Uterus (tissue), 2 donors: ENCODE results near the gene TRAPPC14.
A peak's percentile ranks its signal among the peaks of the same experiment; 100 is the strongest.

Experiments used
- POLR2A ChIP-seq, 2 donors: fragments of 450-650 bp; IDR thresholded peaks; one replicate each; pipeline ENCODE4 v1.6.1; 2016; ENCODE audit warnings: antibody characterized with exemption in 2 of 2, mild to moderate bottlenecking in 1 of 2, moderate library complexity in 1 of 2
- TF ChIP-seq, protein P1 (sequence below), 4 experiments: fragments of 200-600 bp in 2 of 4; fragments of 450-650 bp in 2 of 4; sonication (generic) in 2 of 4; IDR thresholded peaks; one replicate each; pipeline ENCODE4 v1.5.1; 2016 to 2019; ENCODE audit warnings: antibody characterized with exemption in 4 of 4, mild to moderate bottlenecking in 2 of 4, moderate library complexity in 1 of 4

GRCh38 chr7:100130608-100131453 lies 27.7 kb downstream of the TRAPPC14 start:
- TF ChIP-seq, protein P1, sequence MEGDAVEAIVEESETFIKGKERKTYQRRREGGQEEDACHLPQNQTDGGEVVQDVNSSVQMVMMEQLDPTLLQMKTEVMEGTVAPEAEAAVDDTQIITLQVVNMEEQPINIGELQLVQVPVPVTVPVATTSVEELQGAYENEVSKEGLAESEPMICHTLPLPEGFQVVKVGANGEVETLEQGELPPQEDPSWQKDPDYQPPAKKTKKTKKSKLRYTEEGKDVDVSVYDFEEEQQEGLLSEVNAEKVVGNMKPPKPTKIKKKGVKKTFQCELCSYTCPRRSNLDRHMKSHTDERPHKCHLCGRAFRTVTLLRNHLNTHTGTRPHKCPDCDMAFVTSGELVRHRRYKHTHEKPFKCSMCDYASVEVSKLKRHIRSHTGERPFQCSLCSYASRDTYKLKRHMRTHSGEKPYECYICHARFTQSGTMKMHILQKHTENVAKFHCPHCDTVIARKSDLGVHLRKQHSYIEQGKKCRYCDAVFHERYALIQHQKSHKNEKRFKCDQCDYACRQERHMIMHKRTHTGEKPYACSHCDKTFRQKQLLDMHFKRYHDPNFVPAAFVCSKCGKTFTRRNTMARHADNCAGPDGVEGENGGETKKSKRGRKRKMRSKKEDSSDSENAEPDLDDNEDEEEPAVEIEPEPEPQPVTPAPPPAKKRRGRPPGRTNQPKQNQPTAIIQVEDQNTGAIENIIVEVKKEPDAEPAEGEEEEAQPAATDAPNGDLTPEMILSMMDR (IDR thresholded peaks at IDR 0.05) = peak; percentile 81 to 85 (median 82)
- no peak for TF ChIP-seq POLR2A (IDR thresholded peaks at IDR 0.05)
